ENCODE measurements around the gene FAM13C.

Gene FAM13C

DNA sequence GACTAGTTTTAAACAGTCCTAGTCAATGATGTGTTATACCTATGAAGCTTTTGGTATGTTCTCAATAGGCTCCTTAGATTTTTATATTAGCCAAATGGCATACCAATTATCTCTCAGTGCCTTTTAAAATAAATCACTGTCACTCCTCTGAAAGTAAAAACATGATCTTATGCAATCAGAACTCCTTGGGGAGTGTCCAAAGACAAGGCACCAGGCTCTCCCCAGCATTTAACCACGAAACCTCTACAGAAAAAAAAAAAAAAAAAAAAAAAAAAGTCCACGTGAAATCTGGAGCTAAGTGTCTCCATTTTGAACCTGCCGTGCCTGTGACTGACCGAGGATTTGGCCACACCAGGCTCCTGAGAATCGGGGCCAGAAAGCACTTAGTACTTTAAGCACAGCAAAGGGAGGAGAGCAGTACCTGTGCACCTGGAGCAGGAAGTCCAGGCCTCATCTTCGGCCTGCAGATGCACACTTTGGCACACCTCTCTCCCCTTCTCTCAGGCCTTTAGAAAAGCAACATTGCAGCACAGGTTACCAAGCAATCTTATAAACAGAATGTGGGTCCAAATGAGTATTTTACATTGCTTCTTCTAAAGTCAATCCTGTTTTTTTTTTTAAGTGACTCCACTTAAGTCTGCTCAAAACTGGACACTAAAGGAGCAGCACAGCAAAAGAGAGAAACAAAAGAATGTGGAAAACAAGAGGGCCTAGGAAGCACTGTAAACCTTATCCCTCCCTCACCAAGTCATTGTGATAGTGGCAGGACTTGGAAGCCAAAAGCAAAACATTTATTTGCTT lies 1.5 kb downstream of the FAM13C start:
- DNase-seq: no peak

DNA sequence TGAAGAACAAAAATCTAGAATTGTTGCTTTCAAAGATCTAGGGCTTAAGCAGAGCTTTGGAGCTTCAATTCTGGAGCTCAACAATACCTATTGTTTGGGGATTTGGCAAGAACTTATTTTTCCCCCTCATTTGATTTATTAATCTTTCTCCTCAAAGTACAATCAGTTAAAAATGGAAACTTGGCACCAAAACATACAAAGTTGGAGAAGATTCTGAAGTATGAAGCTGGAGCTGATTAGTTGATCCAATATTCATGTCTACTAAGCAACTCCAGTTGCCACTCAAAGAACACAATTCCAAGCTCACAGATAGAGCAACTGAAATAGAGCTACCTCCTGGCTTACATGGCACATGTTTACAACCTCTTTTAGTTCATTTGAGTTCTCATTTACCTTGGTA lies 3.8 kb downstream of the FAM13C start:
- no peak for DNase-seq

DNA sequence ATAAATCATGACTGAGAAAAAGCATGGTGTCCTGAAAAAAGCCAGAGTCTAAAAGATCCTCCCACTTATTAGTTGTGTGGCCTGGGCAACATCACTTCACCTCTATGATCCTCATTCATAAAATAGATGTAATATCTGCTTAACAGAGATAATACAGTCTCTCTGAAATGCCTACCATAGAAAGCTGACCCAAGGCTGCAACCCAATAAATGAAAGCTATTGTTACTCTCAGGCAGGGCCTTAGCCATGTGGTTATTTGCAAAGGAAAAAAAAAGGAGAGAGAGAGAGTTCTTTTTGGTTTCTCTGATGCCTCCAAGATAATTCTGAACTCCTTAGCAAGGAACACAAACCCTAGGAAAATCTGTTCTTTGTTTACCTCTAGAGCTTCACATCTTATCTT lies 7.9 kb downstream of the FAM13C start:
- no peak for DNase-seq

DNA sequence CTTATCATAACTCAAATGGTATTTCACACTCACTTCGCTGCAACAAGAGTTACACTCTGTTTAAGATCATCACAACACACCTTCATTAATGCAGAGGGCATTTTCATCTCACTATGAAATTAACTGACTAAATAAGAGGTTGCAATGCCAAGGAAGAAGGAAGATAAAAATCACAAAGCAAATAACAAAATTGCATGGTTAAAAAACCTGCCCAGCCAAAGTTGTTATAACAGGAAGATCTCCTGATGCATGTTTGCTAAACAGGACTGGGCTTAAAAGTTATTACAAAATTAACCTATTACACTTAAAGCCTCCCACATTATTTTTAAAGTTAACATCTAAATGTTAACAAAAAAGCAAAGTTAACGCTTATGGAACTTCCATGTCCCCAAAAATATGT lies 11.8 kb downstream of the FAM13C start:
- DNase-seq: no peak

DNA sequence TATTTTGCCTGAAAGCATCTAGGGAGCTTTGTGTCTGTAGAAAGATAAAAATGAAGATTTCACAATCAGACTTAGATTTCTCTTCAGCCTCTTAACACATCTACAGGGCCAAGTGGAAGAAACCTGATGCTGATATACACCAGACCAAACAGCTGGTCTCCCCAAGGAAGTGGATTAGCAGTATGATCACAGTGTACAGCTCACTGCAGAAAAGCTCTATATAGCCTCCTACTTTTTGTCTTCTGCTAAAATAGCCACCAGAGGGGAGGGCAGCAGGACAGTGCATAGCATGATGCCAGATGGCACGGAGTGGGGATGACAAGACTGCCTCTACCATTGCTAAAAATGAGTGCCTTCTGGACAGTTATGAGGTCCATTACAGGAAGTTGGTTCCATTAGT lies 16.0 kb downstream of the FAM13C start:
- DNase-seq: no peak

DNA sequence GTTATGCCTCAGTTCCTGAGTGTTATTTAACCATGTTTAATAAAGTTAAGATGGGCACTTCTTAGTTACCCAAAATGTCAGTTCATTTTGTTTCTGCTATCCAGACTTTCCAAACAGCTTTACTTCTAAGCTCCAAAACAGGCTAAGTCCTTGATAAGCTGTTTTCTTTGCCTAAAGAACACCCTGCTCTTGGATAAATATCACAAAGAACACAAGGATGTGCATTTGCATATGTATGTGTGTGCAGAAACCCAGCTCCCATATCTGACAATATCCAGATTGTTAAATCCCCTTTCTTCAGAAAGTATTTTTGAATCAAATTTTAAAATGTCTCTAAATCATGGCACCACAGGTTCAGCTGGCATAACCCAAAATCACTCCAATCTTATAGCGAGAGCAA lies 19.6 kb downstream of the FAM13C start:
- no peak for DNase-seq

DNA sequence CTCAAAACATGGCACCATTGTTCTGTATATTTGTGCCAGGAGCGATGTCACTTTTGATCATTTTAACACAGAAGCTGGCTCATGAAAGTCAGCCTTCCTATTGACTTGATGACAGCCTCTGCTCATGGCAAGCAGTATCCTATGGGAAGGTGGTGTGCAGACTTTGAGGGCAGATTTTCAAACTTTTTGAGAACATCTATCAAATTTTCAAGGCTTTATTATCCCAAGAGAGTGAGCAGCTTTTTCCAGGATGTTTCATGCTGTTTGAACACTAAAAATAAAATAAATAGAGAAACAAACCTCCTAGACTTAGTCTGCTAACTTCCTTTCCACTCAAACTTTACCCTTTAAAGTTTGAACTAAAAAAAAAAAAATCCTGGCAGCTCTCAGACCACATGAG lies 20.3 kb downstream of the FAM13C start:
- no peak for DNase-seq

DNA sequence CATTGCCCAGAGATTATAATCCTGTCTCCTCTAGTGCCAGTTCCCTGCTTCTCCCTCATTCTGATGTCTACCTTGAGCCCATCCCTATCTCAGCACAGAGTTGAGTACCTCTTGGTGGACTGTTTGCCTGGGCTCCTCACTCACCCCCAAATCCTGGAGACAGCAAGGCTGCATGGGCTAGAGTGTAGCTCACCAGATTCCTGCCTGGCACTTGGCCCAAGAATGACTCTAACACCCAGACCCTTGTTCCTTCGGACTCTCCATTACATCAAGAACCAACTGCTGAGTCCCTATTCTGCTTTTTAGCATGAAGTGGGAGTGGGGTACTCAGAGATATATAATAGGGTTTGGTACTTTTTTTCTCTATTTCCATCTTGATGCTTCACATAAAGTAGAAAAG lies 22.1 kb downstream of the FAM13C start:
- DNase-seq: no peak

DNA sequence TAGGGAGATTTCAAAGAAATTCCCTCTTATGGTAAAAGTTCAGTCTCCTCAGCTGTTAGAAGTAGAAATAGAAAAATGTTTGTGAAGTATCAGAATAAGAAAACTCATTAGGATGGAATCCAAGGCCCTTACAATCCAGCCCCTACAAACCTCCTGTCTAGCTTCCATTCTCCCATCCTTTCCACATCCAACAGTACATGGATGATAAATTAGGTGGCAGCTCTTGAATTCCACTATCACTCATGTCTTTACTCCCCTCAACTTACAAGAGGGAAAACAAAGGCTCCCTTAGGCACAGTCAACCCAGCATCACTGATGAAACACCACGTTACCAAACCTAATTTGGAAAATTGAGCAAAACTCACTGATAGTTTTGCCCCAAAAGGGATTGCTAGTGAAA lies 23.0 kb downstream of the FAM13C start:
- DNase-seq: no peak

DNA sequence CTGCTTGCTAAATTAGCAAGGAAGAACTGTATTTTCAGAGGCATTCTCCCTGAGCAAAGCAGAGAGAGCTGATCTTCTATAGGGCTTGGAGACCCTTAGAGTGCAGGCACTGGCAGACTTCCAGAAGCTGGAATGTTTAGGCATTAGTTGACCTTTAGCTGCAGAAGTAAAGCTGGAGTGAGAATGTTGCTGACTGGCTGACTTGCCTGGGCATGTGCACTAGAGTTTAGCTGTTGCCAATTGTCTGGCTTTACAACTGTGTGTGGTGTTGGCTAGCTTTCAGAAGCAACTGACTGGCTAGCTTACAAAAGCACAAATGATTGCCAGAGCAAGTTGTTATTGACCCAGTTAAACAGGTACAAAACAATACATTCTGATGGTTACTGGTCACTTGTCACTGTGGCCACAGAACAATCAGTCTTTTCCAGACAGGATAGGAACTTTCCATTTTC lies 25.1 kb downstream of the FAM13C start:
- DNase-seq: no peak

DNA sequence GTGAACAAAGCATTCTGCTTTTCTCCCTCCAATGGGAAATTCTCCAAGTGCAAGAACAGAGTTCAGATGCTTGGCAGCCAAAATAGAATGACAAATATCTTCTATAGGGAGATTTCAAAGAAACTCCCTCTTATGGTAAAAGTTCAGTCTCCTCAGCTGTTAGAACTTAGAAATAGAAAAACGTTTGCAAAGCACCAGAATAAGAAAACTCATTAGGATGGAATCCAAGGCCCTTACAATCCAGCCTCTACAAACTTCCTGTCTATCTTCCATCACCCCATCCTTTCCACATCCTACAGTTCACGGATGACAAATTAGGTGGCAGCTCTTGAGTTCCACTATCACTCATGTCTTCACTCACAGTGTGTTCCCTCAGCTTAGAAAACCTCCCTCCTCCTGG lies 25.7 kb downstream of the FAM13C start:
- DNase-seq: no peak

DNA sequence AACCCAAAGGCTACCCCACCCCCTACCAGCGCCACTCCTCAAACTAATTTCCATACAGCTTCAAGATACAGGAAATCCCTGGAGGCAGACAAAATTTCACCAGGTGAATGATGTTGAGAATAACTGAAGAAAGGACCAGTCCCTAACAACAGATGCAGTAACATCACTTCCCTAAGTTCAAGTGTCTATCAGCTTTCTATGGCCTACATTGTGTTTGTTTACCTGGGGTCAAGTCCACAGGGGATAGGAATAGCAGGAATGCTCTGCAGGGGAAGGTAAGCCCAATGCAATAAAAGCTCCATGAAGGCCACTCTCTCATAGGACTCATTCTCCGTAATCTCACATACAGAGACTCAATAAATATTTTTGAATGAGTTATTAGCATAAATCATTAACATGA lies 26.9 kb downstream of the FAM13C start:
- no peak for DNase-seq

DNA sequence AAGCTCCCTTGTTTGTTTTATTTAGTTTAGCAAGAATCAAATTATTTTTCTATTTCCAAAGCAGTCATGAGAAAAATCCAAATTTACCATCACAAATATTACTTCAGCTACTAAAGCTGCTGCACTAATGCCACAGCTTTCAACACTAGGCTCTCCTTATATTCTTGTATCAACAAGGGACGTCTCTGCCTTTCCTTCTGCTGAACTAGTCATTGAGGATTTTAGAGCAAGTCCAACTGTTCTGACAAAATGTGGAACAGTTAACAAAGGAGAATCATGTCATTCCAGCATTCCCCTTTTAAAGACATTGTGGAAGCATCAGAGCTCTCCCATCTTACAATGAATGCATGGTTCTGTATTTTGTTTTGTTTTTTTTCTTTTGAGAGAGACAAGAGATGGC lies 28.6 kb downstream of the FAM13C start:
- DNase-seq: no peak

DNA sequence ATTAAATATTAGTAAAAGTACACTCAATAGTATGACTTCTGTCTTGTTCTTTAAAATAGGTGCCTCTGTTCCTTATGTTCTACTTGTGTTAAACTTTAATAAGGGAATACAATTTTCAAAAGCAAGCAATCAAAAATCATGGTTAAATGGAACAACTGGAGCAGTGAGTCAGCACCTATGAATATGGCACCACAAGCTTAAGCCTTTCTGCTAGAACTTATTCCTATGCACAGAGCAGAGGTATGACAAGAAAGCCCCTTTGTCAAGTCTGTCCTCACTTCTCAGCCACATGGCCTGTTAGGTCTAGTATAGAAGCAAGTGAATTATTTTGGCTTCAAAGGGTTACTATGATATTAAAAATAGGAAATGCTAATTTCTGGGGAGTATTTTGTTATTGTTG lies 29.8 kb downstream of the FAM13C start:
- no peak for DNase-seq

DNA sequence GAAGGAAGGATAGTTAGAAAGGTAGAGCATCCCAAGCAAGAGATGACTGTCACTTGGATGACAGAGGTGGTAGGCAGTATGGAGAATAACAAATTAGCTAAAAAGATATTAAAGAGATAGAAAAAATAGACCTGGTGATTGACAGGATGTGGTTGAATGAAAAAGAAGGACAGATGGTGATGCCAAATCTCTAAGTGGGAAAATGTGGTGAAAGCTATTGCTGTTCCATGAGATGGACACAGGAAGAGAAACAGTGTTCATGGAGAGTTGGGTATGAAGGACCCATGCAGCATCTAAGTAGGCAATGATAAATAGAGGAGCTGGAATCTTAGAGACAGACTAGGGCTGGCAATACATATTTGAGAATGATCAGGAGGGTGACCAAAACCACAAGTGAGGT lies 30.7 kb downstream of the FAM13C start:
- DNase-seq: no peak

DNA sequence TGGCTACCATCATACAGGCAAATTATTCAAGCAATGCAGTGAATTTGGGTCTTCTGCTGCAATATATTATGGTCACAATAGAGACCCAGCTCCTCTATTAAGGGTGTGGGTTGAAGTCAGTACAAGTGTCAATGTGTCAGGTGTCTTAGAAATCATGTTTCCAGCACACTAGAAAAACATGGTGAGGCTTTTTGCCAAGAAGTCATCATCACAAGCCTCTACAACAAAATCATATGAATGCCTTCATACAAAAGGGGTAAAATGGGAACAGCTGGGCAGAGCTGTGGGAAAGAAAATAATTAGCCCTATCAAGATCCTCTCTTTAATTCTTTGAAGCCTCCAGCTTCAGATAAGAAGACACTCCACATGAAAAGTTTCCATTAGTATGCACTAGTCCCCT lies 37.2 kb downstream of the FAM13C start:
- DNase-seq: no peak

DNA sequence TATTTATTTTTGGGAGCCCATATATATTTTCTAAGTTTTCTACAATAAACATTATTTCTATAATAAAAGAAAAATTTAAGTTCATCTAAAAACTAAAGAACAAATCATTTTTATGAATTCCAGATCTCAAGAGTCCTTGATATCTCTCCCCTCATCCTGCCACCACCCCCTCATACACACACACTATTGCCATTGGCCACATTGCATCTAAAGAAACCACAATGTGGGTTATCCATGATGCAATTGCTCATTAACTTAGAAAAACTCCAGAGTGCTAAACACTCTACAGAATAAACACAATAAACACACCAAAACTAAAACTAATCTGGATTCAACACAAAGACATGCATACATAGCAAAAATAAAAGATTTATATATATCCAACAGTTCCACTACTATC lies 37.8 kb downstream of the FAM13C start:
- no peak for DNase-seq

DNA sequence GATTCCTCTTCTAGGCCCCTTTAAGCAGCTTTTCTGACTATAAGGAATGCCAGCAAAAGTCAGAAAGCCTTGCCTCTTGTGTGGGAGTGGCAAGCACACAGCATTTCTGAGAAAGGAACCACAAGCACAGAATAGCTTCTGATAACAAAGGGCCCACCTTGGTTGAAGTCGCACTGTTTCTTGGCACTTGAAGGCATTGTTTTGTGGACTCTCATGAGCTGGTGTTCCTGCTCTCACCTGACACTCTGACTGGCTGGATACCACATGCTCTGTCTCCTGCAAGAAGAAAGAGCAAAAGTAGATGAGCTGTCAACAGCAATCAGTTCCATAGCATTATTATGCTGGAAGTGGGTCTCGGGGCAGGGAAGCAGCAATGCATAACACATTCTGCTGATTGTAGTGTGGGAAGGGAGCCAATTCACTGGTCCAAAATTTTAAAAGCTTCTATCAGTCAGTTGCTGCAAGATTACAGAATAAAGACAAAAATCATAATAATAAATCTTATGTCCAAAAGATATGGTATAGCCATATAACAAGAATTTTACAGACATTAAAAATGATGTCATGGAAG lies 38.4 kb downstream of the FAM13C start:
- no peak for DNase-seq

DNA sequence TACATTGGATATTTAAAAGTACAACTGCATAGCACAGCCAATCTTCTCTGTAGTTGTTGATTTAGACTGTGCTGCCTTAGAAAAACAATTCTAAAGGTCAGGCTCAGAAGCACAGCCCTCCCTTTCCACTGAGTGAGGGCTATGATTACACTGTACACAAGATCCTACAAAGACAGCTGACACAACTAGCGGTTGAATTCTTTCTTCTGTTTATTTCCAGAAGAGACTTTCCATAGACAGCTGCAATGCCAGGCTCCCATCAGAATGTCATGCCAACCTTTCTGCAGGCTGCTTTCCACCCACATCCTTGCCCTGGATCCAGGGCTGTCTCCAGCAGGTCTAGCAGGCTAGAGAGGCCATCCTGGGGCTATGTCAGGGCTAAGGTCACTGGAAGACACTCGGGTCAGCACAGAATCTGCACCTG lies 39.3 kb downstream of the FAM13C start:
- DNase-seq: no peak

DNA sequence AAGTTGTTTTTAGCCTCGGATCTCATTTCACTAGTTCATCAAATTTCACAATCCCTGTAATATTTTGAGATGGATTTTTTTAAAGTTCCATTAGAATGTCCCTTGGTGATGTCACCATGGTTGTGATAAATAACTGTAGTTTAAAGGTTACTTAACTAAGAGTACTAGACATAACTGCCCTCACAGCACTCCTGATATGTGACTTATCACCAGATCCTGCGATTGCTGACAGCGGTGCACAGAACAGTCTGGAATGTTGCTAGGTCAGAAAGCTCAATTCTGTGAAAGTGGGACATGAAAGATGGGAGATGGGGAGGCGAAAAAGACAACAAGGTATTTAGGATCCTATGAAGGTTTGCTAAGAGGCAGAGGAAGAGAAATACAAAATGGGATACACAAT lies 40.2 kb downstream of the FAM13C start:
- no peak for DNase-seq

DNA sequence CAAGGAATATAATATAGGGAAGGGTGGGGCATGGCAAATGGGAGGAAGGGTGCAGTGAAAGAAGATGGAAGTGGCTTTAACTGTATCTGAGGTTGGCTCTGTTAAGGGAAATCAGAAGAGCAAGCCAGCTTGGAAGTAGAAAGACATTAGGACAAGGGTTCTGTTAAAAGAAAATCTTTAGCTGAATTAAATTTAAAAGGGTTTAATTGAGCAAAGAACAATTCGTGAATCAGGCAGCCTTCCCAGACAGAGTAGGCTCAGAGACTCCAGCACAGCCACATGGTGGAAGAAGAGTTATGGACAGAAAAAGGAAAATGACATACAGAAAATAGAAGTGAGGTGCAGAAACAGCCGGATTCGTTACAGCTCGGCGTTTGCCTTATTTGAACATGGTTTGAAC lies 42.0 kb downstream of the FAM13C start:
- no peak for DNase-seq

DNA sequence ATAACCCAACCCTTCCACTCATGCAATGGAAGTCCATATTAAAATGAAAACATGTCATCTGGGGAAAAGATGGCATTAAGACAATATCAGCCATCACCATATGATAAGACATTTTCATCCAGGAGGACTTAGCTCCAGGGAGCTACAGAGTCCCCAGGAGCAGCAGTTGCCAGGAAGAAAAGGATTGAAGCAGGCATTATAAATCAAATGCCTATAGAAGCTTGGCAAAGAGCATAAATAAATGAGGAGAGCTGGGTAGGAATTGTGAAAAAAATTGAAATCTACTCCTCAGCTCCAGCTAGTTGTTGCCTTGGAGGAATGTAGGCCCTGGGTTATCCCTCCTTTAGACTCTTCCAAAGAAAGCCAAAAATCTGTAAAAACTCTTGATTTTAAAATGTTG lies 42.5 kb downstream of the FAM13C start:
- no peak for DNase-seq

DNA sequence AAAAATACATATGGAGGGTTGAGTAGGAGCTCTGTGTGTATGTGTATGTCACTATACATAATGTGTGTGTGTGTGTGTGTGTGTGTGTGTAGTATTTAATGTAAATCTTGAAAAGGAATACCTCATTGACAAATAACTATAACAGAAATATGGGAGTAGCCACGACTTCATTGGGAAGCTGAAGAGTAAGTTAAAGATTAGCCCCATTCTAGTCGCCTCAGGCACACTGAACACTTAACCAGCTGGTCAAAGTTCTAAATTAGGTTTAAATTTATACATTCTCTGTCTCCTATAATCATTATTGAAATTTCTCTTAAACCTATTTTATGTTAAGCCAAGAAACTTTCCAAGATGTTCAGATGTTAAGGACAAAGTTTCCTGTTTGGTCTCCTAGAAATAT lies 45.3 kb downstream of the FAM13C start:
- DNase-seq: no peak

DNA sequence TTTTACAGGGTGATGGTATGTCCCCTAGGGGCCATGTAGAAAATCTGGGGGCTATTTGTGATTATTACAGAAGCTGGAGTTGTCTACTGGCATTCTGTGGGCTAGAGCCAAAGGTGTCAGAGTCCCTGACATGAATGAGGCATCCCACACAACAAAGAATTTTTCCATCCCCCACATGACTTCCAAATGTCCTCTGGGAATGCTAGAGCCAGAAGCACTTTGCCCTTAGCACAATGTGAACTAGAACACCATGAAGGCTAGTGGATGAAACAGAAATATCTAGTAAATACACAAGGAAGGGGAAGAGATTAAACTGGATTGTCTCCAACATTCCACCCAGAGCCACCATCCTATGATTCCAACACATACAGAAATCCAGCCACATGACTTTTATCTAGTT lies 46.9 kb downstream of the FAM13C start:
- DNase-seq: no peak

DNA sequence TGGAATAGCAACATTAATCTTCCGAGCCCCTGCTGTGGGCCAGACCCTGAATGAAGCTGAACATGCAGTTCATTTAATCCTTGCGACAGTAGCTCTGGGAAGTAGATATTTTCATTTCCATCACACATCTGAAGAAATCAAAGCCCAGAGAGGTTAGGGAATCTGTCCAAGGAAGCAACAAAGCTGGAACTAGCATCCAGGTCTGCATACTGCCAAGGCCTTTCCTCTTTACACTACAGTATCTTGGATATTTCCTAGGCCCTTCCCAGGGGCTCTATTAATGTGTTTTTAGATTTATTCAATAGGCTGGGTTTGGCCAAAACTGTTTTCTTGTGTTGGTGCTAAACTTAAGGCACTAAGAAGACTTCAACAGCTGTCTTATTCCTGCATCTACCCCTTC lies 48.1 kb downstream of the FAM13C start:
- no peak for DNase-seq
